CD4-positive, alpha-beta T cell treated with Interleukin-2 at 100 ng/mL for 4 hours (primary cell): ENCODE results near the gene TRPC5OS.

Experiments
- DNase-seq: peaks from one replicate; pipeline ENCODE4 v3.0.0-alpha.2; 2020; ENCODE audit warnings: low spot score

TRPC5OS gene

GRCh38 chrX:111875881-111876280 lies at the start of gene TRPC5OS:
Gene TRPC5OS, plus strand, starts transcription at chrX:111876181. Its CDS starts 25,669 bp downstream, at chrX:111901850.
- DNase-seq, result no peak

- no peak for DNase-seq
Observed at GRCh38 chrX:111829345-111829744, 46.6 kb upstream of the TRPC5OS start.

- DNase-seq, result no peak
Observed at GRCh38 chrX:111830571-111830970, 45.4 kb upstream of the TRPC5OS start.

GRCh38 chrX:111831343-111831742 lies 44.6 kb upstream of the TRPC5OS start:
- no peak for DNase-seq

GRCh38 chrX:111837197-111837596 lies 38.8 kb upstream of the TRPC5OS start:
- no peak for DNase-seq

GRCh38 chrX:111847491-111848133 lies 28.4 kb upstream of the TRPC5OS start:
- DNase-seq, result no peak

- DNase-seq, result no peak
Observed at GRCh38 chrX:111848541-111848940, 27.4 kb upstream of the TRPC5OS start.

GRCh38 chrX:111850975-111851374 lies 25.0 kb upstream of the TRPC5OS start:
- no peak for DNase-seq

- DNase-seq, result no peak
Observed at GRCh38 chrX:111854556-111855490, 21.2 kb upstream of the TRPC5OS start.

- DNase-seq, result no peak
Observed at GRCh38 chrX:111857534-111858060, 18.4 kb upstream of the TRPC5OS start.

GRCh38 chrX:111861605-111862004 lies 14.4 kb upstream of the TRPC5OS start:
- DNase-seq, result no peak

- DNase-seq, result no peak
Observed at GRCh38 chrX:111867236-111867635, 8.7 kb upstream of the TRPC5OS start.

- DNase-seq, result no peak
Observed at GRCh38 chrX:111868726-111869638, 7.0 kb upstream of the TRPC5OS start.

- DNase-seq, result peak; percentile 1
Observed at GRCh38 chrX:111869639-111870034, 6.3 kb upstream of the TRPC5OS start.

GRCh38 chrX:111874241-111874640 lies 1.7 kb upstream of the TRPC5OS start:
- no peak for DNase-seq

GRCh38 chrX:111876646-111877045 lies 665 bp downstream of the TRPC5OS start:
- no peak for DNase-seq

- no peak for DNase-seq
Observed at GRCh38 chrX:111877681-111878080, 1.7 kb downstream of the TRPC5OS start.

- DNase-seq, result no peak
Observed at GRCh38 chrX:111880735-111881134, 4.8 kb downstream of the TRPC5OS start.

GRCh38 chrX:111881715-111882114 lies 5.7 kb downstream of the TRPC5OS start:
- no peak for DNase-seq

GRCh38 chrX:111886678-111887077 lies 10.7 kb downstream of the TRPC5OS start:
- DNase-seq, result no peak

- no peak for DNase-seq
Observed at GRCh38 chrX:111888600-111888999, 12.6 kb downstream of the TRPC5OS start.

GRCh38 chrX:111892375-111892774 lies 16.4 kb downstream of the TRPC5OS start:
- DNase-seq, result no peak
